Astrocyte of the cerebellum (primary cell): ENCODE data around the gene PDE4B.

Experiments used
- DNase-seq: peaks from one replicate; pipeline ENCODE4 v3.0.0-alpha.2; 2011; ENCODE audit warnings: low read depth
- H3K4me3 ChIP-seq: 2 replicates; pipeline ENCODE4 v1.5.1; 2011; ENCODE audit warnings: mild to moderate bottlenecking, low read depth, low read length, moderate library complexity
- CTCF ChIP-seq: IDR thresholded peaks from 2 replicates; pipeline ENCODE4 v1.5.1; 2012; ENCODE audit warnings: low read length, low read depth, moderate library complexity, mild to moderate bottlenecking; ENCODE audit errors: missing control alignments
- in situ Hi-C: cut with HindIII; loops from 2 replicates; pipeline ENCODE4 v1.10.0; 2017; ENCODE audit warnings: low sequenced_read_pairs

Gene PDE4B

GRCh38 chr1:66366634-66367033, 573.9 kb downstream of the PDE4B start:
- in situ Hi-C loops, result no loop called here
- no peak for TF ChIP-seq CTCF
- no peak overlapping the region for H3K4me3 ChIP-seq
- no peak for DNase-seq

- H3K4me3 ChIP-seq, result no peak overlapping the region
- DNase-seq, result no peak
- no peak for TF ChIP-seq CTCF
- in situ Hi-C loops, result no loop called here
Observed at GRCh38 chr1:66367369-66367768, 574.7 kb downstream of the PDE4B start.

GRCh38 chr1:66368261-66368660, 575.6 kb downstream of the PDE4B start:
- TF ChIP-seq CTCF, result no peak
- DNase-seq, result no peak
- in situ Hi-C loops, result no loop called here
- no peak overlapping the region for H3K4me3 ChIP-seq

GRCh38 chr1:66370462-66370971, 577.8 kb downstream of the PDE4B start:
- no peak for TF ChIP-seq CTCF
- no peak for DNase-seq
- in situ Hi-C loops, result no loop called here
- H3K4me3 ChIP-seq, result no peak overlapping the region

- TF ChIP-seq CTCF, result no peak
- DNase-seq, result no peak
Observed at GRCh38 chr1:66371233-66372005, 578.7 kb downstream of the PDE4B start.

GRCh38 chr1:66372522-66373101, 579.9 kb downstream of the PDE4B start:
- H3K4me3 ChIP-seq, result no peak overlapping the region

More at GRCh38 chr1:66371233-66372005, 578.7 kb downstream of the PDE4B start:
- no peak overlapping the region for H3K4me3 ChIP-seq
- in situ Hi-C loops, result no loop called here

More at GRCh38 chr1:66372522-66373101, 579.9 kb downstream of the PDE4B start:
- TF ChIP-seq CTCF, result no peak
- in situ Hi-C loops, result no loop called here
- no peak for DNase-seq
